ENCODE results near the gene CPA2.

The CPA2 gene

GRCh38 chr7:130302649-130303048 is 36.0 kb downstream of the CPA2 start:
- no peak overlapping the region for H3K4me3 ChIP-seq (ENCODE audit: low read depth, low read length)
- DNase-seq (ENCODE audit: low read depth): no peak
- TF ChIP-seq CTCF (IDR thresholded peaks at IDR 0.05; ENCODE audit: low read depth, low read length, missing control alignments): no peak

GRCh38 chr7:130303127-130303526 is 36.5 kb downstream of the CPA2 start:
- no peak overlapping the region for H3K4me3 ChIP-seq (ENCODE audit: low read depth, low read length)
- no peak for TF ChIP-seq CTCF (IDR thresholded peaks at IDR 0.05; ENCODE audit: low read depth, low read length, missing control alignments)
- no peak for DNase-seq (ENCODE audit: low read depth)

GRCh38 chr7:130303551-130303950 is 36.9 kb downstream of the CPA2 start:
- no peak for DNase-seq (ENCODE audit: low read depth)
- no peak overlapping the region for H3K4me3 ChIP-seq (ENCODE audit: low read depth, low read length)
- no peak for TF ChIP-seq CTCF (IDR thresholded peaks at IDR 0.05; ENCODE audit: low read depth, low read length, missing control alignments)

GRCh38 chr7:130303982-130304381 is 37.3 kb downstream of the CPA2 start:
- no peak for TF ChIP-seq CTCF (IDR thresholded peaks at IDR 0.05; ENCODE audit: low read depth, low read length, missing control alignments)
- no peak for DNase-seq (ENCODE audit: low read depth)
- H3K4me3 ChIP-seq (ENCODE audit: low read depth, low read length): no peak overlapping the region

- TF ChIP-seq CTCF (IDR thresholded peaks at IDR 0.05; ENCODE audit: low read depth, low read length, missing control alignments): no peak
- no peak for DNase-seq (ENCODE audit: low read depth)
- H3K4me3 ChIP-seq (ENCODE audit: low read depth, low read length): no peak overlapping the region
Observed at GRCh38 chr7:130304878-130305277, 38.2 kb downstream of the CPA2 start.

GRCh38 chr7:130305433-130306042 is 38.9 kb downstream of the CPA2 start:
- no peak for TF ChIP-seq CTCF (IDR thresholded peaks at IDR 0.05; ENCODE audit: low read depth, low read length, missing control alignments)
- no peak for DNase-seq (ENCODE audit: low read depth)
- no peak overlapping the region for H3K4me3 ChIP-seq (ENCODE audit: low read depth, low read length)

GRCh38 chr7:130309986-130310385 is 43.3 kb downstream of the CPA2 start:
- no peak overlapping the region for H3K4me3 ChIP-seq (ENCODE audit: low read depth, low read length)
- TF ChIP-seq CTCF (IDR thresholded peaks at IDR 0.05; ENCODE audit: low read depth, low read length, missing control alignments): no peak
- peak; percentile 49 for DNase-seq (ENCODE audit: low read depth)
